Activated naive CD8-positive, alpha-beta T cell treated with anti-CD3 and anti-CD28 coated beads, Interleukin-2, amount 50 U/mL, for 24 hours (primary cell): ENCODE measurements around the gene PLK3.

Experiments used
- ATAC-seq: fragments of 150-1000 bp; cut with Tn5 transposase; one replicate; pipeline ENCODE4 v1.10.0; 2021
- DNase-seq: peaks from one replicate; pipeline ENCODE4 v3.0.0; 2021
- H3K27ac Mint-ChIP-seq: one replicate; pipeline ENCODE4 v1.8.0; 2021; ENCODE audit warnings: mild to moderate bottlenecking, mixed read lengths
- H3K27me3 Mint-ChIP-seq: one replicate; pipeline ENCODE4 v1.8.0; 2021; ENCODE audit warnings: mixed read lengths
- H3K36me3 Mint-ChIP-seq: one replicate; pipeline ENCODE4 v1.8.0; 2021; ENCODE audit warnings: low read depth, mixed read lengths
- H3K4me1 Mint-ChIP-seq: one replicate; pipeline ENCODE4 v1.8.0; 2021; ENCODE audit warnings: mixed read lengths
- H3K4me3 Mint-ChIP-seq: one replicate; pipeline ENCODE4 v1.8.0; 2021; ENCODE audit warnings: mild to moderate bottlenecking, moderate library complexity, mixed read lengths
- H3K9me3 Mint-ChIP-seq: one replicate; pipeline ENCODE4 v1.8.0; 2021; ENCODE audit warnings: mixed read lengths

Gene PLK3

GRCh38 chr1:44801491-44802305 lies 1.5 kb downstream of the PLK3 start:
- Mint-ChIP-seq H3K27ac (peak overlapping the region; percentile 93), H3K36me3 (peaks cover 41% of the 10 kb centered on the region), H3K27me3 (no peaks in the 10 kb centered on the region), H3K4me3 (peak overlapping the region; percentile 94), H3K4me1 (peaks cover 56% of the 10 kb centered on the region), H3K9me3 (no peaks in the 10 kb centered on the region)
- ATAC-seq: peak; percentile 26
- DNase-seq: no peak

- DNase-seq (no peak), ATAC-seq (no peak)
- Mint-ChIP-seq H3K4me3 (peak overlapping the region; percentile 94), H3K4me1 (peaks cover 64% of the 10 kb centered on the region), H3K27me3 (no peaks in the 10 kb centered on the region), H3K9me3 (no peaks in the 10 kb centered on the region), H3K36me3 (peaks cover 46% of the 10 kb centered on the region), H3K27ac (peak overlapping the region; percentile 93)
Measured at GRCh38 chr1:44802306-44803061, 2.3 kb downstream of the PLK3 start.

GRCh38 chr1:44803062-44803311 lies 2.8 kb downstream of the PLK3 start:
- no peak for DNase-seq
- H3K4me1 Mint-ChIP-seq: peaks cover 69% of the 10 kb centered on the region
- peak overlapping the region; percentile 94 for H3K4me3 Mint-ChIP-seq
- H3K27ac Mint-ChIP-seq: peak overlapping the region; percentile 93
- no peaks in the 10 kb centered on the region for H3K27me3 Mint-ChIP-seq
- H3K36me3 Mint-ChIP-seq: peaks cover 46% of the 10 kb centered on the region
- no peak for ATAC-seq
- H3K9me3 Mint-ChIP-seq: no peaks in the 10 kb centered on the region

- Mint-ChIP-seq H3K9me3 (no peaks in the 10 kb centered on the region), H3K36me3 (peaks cover 46% of the 10 kb centered on the region), H3K4me3 (peak overlapping the region; percentile 94), H3K27ac (peak overlapping the region; percentile 93), H3K4me1 (peaks cover 74% of the 10 kb centered on the region), H3K27me3 (no peaks in the 10 kb centered on the region)
- DNase-seq (no peak), ATAC-seq (no peak)
Measured at GRCh38 chr1:44803312-44804095, 3.3 kb downstream of the PLK3 start.

GRCh38 chr1:44805311-44806024 lies 5.3 kb downstream of the PLK3 start:
- Mint-ChIP-seq H3K4me1 (peaks cover 83% of the 10 kb centered on the region), H3K27me3 (no peaks in the 10 kb centered on the region), H3K36me3 (peaks cover 52% of the 10 kb centered on the region), H3K4me3 (peak overlapping the region; percentile 94), H3K27ac (peak overlapping the region; percentile 93), H3K9me3 (no peaks in the 10 kb centered on the region)
- no peak for DNase-seq
- ATAC-seq: no peak

- no peaks in the 10 kb centered on the region for H3K9me3 Mint-ChIP-seq
- H3K27ac Mint-ChIP-seq: peak overlapping the region; percentile 100
- no peaks in the 10 kb centered on the region for H3K27me3 Mint-ChIP-seq
- peak overlapping the region; percentile 82 for H3K4me3 Mint-ChIP-seq
- ATAC-seq: no peak
- H3K36me3 Mint-ChIP-seq: peaks cover 50% of the 10 kb centered on the region
- no peak for DNase-seq
- peaks cover 87% of the 10 kb centered on the region for H3K4me1 Mint-ChIP-seq
Measured at GRCh38 chr1:44806025-44806703, 6.0 kb downstream of the PLK3 start.

- Mint-ChIP-seq H3K9me3 (no peaks in the 10 kb centered on the region), H3K27ac (peak within 1 kb of the TSS; percentile 100), H3K4me1 (peaks cover 92% of the 10 kb centered on the region), H3K4me3 (peak within 1 kb of the TSS; percentile 82), H3K36me3 (peaks cover 52% of the 10 kb centered on the region), H3K27me3 (no peaks in the 10 kb centered on the region)
- ATAC-seq (peak; percentile 12), DNase-seq (no peak)
Measured at GRCh38 chr1:44806704-44807363, 6.7 kb downstream of the PLK3 start, which contains the start of gene DYNLT4. TSS of gene DYNLT4 (minus strand) at chr1:44807351. CDS start at chr1:44806668, 683 bp downstream.

GRCh38 chr1:44807364-44808062 lies 7.3 kb downstream of the PLK3 start:
- Mint-ChIP-seq H3K4me3 (peak overlapping the region; percentile 82), H3K36me3 (peaks cover 45% of the 10 kb centered on the region), H3K27ac (peak overlapping the region; percentile 100), H3K4me1 (peaks cover 93% of the 10 kb centered on the region), H3K9me3 (no peaks in the 10 kb centered on the region), H3K27me3 (no peaks in the 10 kb centered on the region)
- peak; percentile 65 for ATAC-seq
- DNase-seq: peak; percentile 92

GRCh38 chr1:44808063-44808937 lies 8.1 kb downstream of the PLK3 start, which contains the start of gene BTBD19:
TSS of gene BTBD19 (plus strand) at chr1:44808523. CDS start at chr1:44808821, 298 bp downstream.
- peak within 1 kb of the TSS; percentile 100 for H3K27ac Mint-ChIP-seq
- H3K4me3 Mint-ChIP-seq: peak within 1 kb of the TSS; percentile 82
- DNase-seq (peak; percentile 86), ATAC-seq (peak; percentile 53)
- H3K36me3 Mint-ChIP-seq: peaks cover 37% of the 10 kb centered on the region
- H3K4me1 Mint-ChIP-seq: peaks cover 91% of the 10 kb centered on the region
- no peaks in the 10 kb centered on the region for H3K27me3 Mint-ChIP-seq
- no peaks in the 10 kb centered on the region for H3K9me3 Mint-ChIP-seq

- H3K36me3 Mint-ChIP-seq: peaks cover 34% of the 10 kb centered on the region
- peaks cover 89% of the 10 kb centered on the region for H3K4me1 Mint-ChIP-seq
- ATAC-seq (peak; percentile 51), DNase-seq (peak; percentile 86)
- H3K4me3 Mint-ChIP-seq: peak overlapping the region; percentile 82
- peak overlapping the region; percentile 100 for H3K27ac Mint-ChIP-seq
- no peaks in the 10 kb centered on the region for H3K9me3 Mint-ChIP-seq
- H3K27me3 Mint-ChIP-seq: no peaks in the 10 kb centered on the region
Measured at GRCh38 chr1:44808938-44809917, 9.1 kb downstream of the PLK3 start.

- DNase-seq (peak; percentile 50), ATAC-seq (no peak)
- no peaks in the 10 kb centered on the region for H3K9me3 Mint-ChIP-seq
- H3K27ac Mint-ChIP-seq: peak overlapping the region; percentile 100
- peaks cover 33% of the 10 kb centered on the region for H3K36me3 Mint-ChIP-seq
- peak overlapping the region; percentile 82 for H3K4me3 Mint-ChIP-seq
- H3K4me1 Mint-ChIP-seq: peaks cover 89% of the 10 kb centered on the region
- no peaks in the 10 kb centered on the region for H3K27me3 Mint-ChIP-seq
Measured at GRCh38 chr1:44810101-44810761, 10.1 kb downstream of the PLK3 start.
